Uterus (tissue), 2 donors: Measurements from ENCODE around the gene VIL1.

Experiments
- POLR2A ChIP-seq, 2 donors: fragments of 450-650 bp; IDR thresholded peaks; one replicate each; pipeline ENCODE4 v1.6.1; 2016; ENCODE audit warnings: antibody characterized with exemption in 2 of 2, mild to moderate bottlenecking in 1 of 2, moderate library complexity in 1 of 2
- TF ChIP-seq, protein P1 (sequence below), 4 experiments: fragments of 200-600 bp in 2 of 4; fragments of 450-650 bp in 2 of 4; sonication (generic) in 2 of 4; IDR thresholded peaks; one replicate each; pipeline ENCODE4 v1.5.1; 2016 to 2019; ENCODE audit warnings: antibody characterized with exemption in 4 of 4, mild to moderate bottlenecking in 2 of 4, moderate library complexity in 1 of 4

GRCh38 chr2:218419630-218420216 lies 800 bp downstream of the VIL1 start:
- TF ChIP-seq POLR2A (IDR thresholded peaks at IDR 0.05) = no peak
- TF ChIP-seq, protein P1, sequence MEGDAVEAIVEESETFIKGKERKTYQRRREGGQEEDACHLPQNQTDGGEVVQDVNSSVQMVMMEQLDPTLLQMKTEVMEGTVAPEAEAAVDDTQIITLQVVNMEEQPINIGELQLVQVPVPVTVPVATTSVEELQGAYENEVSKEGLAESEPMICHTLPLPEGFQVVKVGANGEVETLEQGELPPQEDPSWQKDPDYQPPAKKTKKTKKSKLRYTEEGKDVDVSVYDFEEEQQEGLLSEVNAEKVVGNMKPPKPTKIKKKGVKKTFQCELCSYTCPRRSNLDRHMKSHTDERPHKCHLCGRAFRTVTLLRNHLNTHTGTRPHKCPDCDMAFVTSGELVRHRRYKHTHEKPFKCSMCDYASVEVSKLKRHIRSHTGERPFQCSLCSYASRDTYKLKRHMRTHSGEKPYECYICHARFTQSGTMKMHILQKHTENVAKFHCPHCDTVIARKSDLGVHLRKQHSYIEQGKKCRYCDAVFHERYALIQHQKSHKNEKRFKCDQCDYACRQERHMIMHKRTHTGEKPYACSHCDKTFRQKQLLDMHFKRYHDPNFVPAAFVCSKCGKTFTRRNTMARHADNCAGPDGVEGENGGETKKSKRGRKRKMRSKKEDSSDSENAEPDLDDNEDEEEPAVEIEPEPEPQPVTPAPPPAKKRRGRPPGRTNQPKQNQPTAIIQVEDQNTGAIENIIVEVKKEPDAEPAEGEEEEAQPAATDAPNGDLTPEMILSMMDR (IDR thresholded peaks at IDR 0.05) = no peak
